Measurements from ENCODE around the gene TUBAL3. TPM values are rescaled to one million over a fixed set of nuclear protein-coding genes. Genes with fewer than 3 reads are reported as not detected.

The TUBAL3 gene
- total and polyA plus RNA-seq, 10 donors = not detected

- TF ChIP-seq POLR2AphosphoS5 (IDR thresholded peaks at IDR 0.05) (no peak), POLR2A (IDR thresholded peaks at IDR 0.05) (no peak), CTCF (IDR thresholded peaks at IDR 0.05 in 8 of 11, conservative IDR thresholded peaks at IDR 0.05 in 3 of 11) (no peak)
- Histone ChIP-seq H3K4me1 (no peaks in the 10 kb centered on the region), H3K9me3 (no peaks in the 10 kb centered on the region), H3K27me3 (replicated peaks in 1 of 7) (peaks cover 0 to 22% (median 0%) of the 10 kb centered on the region in 7 donors), H3K27ac (no peak overlapping the region), H3K36me3 (no peaks in the 10 kb centered on the region), H3K4me3 (no peak overlapping the region)
- DNase-seq = no peak
- intact Hi-C loops (cut with DNase I; ENCODE audit: low total_unique reads) = no loop called here
- 36 to 65% (median 54%) methylated on average over 3 of the region's 3 CpGs for WGBS, 5 donors
These were observed 50.6 kb downstream of the TUBAL3 start for GRCh38 chr10:5354068-5354467.

- no peak for DNase-seq
- Histone ChIP-seq H3K36me3 (no peaks in the 10 kb centered on the region), H3K4me3 (no peak overlapping the region), H3K9me3 (no peaks in the 10 kb centered on the region), H3K27me3 (replicated peaks in 1 of 7) (no peaks in the 10 kb centered on the region), H3K27ac (no peak overlapping the region), H3K4me1 (no peaks in the 10 kb centered on the region)
- TF ChIP-seq CTCF (IDR thresholded peaks at IDR 0.05 in 8 of 11, conservative IDR thresholded peaks at IDR 0.05 in 3 of 11) = no peak
- no peak for TF ChIP-seq POLR2A (IDR thresholded peaks at IDR 0.05)
- TF ChIP-seq POLR2AphosphoS5 (IDR thresholded peaks at IDR 0.05) = no peak
- intact Hi-C loops (cut with DNase I; ENCODE audit: low total_unique reads) = no loop called here
- 59 to 90% (median 76%) methylated on average over 2 of the region's 2 CpGs for WGBS, 5 donors
These were observed 55.3 kb downstream of the TUBAL3 start for GRCh38 chr10:5349362-5349761.

- no peak for TF ChIP-seq CTCF (IDR thresholded peaks at IDR 0.05 in 8 of 11, conservative IDR thresholded peaks at IDR 0.05 in 3 of 11)
- no peak for TF ChIP-seq POLR2A (IDR thresholded peaks at IDR 0.05)
- no peak for TF ChIP-seq POLR2AphosphoS5 (IDR thresholded peaks at IDR 0.05)
- Histone ChIP-seq H3K4me1 (no peaks in the 10 kb centered on the region), H3K27me3 (replicated peaks in 1 of 7) (no peaks in the 10 kb centered on the region), H3K36me3 (no peaks in the 10 kb centered on the region), H3K27ac (no peak overlapping the region), H3K4me3 (no peak overlapping the region), H3K9me3 (no peaks in the 10 kb centered on the region)
- DNase-seq = no peak
- 66 to 79% (median 74%) methylated on average over 4 of the region's 4 CpGs for WGBS, 5 donors
- intact Hi-C loops (cut with DNase I; ENCODE audit: low total_unique reads) = no loop called here
These were observed 57.7 kb downstream of the TUBAL3 start for GRCh38 chr10:5346881-5347280.

GRCh38 chr10:5344746-5345145 is 59.9 kb downstream of the TUBAL3 start:
- Histone ChIP-seq H3K36me3 (no peaks in the 10 kb centered on the region), H3K27ac (no peak overlapping the region), H3K27me3 (replicated peaks in 1 of 7) (no peaks in the 10 kb centered on the region), H3K4me3 (no peak overlapping the region), H3K4me1 (no peaks in the 10 kb centered on the region), H3K9me3 (no peaks in the 10 kb centered on the region)
- TF ChIP-seq CTCF (IDR thresholded peaks at IDR 0.05 in 8 of 11, conservative IDR thresholded peaks at IDR 0.05 in 3 of 11) (no peak), POLR2AphosphoS5 (IDR thresholded peaks at IDR 0.05) (no peak), POLR2A (IDR thresholded peaks at IDR 0.05) (no peak)
- DNase-seq = no peak
- intact Hi-C loops (cut with DNase I; ENCODE audit: low total_unique reads) = no loop called here

Data from spleen (tissue), 11 donors.